Caki2 (cell line): ENCODE data around the gene SORBS2. TPM values are rescaled to one million over a fixed set of nuclear protein-coding genes. Genes with fewer than 3 reads are reported as not detected.
A peak's percentile ranks its signal among the peaks of the same experiment; 100 is the strongest.

Experiments used
- DNase-seq: peaks from one replicate; pipeline ENCODE4 v3.0.0-alpha.2; 2015; ENCODE audit warnings: low read depth
- in situ Hi-C: cut with HindIII; loops from 2 replicates; pipeline ENCODE4 v1.10.0; 2016; ENCODE audit warnings: low sequenced_read_pairs, low pct_unique_long_range_greater_than_20kb, mixed read lengths
- total RNA-seq: library from RNA; depleted of rRNA; stranded (reverse); fragments of >200 nt; shearing (Covaris generic); gene quantifications from 2 replicates; pipeline ENCODE4 v1.2.3, GENCODE V29; 2014; ENCODE audit warnings: low replicate concordance

SORBS2 gene
- total RNA-seq, 1 experiment from 2014 or later = 12.8 TPM

DNA sequence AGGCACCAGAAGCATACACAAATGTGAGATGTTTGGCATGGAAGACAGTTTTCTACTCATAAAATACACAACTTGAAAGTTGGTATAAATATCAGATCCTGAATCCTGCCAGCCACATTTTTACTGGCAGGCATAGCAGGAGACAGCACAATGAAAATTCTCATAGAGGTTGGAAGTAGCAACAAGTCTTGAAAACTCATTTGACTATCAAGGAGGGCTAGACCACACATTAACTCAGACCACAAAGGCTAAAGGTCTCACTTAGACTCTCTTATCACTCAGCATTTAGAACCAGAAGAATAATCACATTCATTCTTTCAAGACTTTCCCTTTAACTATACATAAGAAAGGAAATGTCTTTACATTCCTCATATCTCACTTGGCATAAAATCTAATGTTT, 56.5 kb downstream of the SORBS2 start:
- in situ Hi-C loops = no loop called here
- DNase-seq = no peak

DNA sequence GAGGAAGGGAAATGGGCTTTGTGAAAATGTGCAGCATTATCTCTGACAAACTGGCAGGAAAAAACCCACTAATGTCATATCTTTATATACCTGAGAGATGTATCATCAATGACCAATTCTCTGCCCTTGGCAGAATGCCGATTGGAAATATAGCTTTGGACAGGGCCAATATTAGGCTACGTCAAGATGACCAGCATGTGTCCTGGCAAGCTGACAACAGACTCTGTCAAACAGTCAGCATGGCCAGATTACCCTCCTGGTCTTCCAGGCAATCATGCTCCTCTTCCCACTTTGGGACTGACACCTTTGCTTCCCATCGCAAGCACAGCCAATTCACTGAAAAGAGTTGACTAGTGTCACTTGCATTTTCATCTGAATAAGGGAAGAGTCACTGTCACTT, 57.0 kb downstream of the SORBS2 start:
- no peak for DNase-seq
- in situ Hi-C loops = no loop called here

DNA sequence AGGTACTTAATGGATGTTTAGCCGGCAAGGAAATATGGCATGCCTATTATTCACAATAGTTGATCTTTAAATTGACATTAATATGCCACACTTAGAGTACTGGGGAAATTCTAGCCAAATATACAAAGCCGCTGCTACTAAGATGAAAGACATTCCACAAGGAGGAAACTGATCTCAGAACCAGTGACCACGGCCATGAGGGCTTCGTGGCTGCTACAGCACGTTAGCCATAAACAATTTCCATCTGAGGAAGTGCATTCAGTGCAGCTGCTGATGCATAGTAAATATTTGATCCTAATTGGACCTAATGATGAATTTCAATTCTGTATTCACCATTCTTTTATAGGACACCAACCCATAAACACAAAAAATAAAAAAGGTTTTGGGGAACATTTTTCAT, 59.1 kb downstream of the SORBS2 start:
- DNase-seq = no peak

DNA sequence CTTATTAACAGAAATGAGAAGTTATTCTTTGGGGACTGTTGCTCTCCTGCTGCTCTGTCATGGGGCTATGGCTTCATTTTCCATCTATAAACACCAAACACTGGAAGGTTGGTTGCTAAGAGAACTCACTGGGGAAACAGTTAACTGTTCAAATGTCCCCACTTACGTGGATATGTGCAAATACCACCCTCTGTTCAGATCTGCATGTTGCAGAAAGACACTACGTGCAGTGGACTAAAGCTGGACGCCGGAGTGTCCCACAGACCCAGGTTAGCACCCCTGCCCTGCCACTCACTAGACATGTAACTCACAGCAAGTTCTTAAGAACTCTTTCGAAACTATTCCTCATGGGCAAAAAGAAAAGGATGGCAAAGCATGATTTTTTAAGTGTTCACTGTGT, 62.1 kb downstream of the SORBS2 start:
- DNase-seq = no peak
- in situ Hi-C loops = no loop called here

More for the DNA sequence above, 59.1 kb downstream of the SORBS2 start:
- in situ Hi-C loops = no loop called here

GRCh38 chr4:185748901-185749390, 63.0 kb downstream of the SORBS2 start:
- in situ Hi-C loops = no loop called here
- DNase-seq = no peak

- DNase-seq = no peak
- in situ Hi-C loops = no loop called here
Measured at GRCh38 chr4:185745891-185746290, 66.1 kb downstream of the SORBS2 start.

- in situ Hi-C loops = no loop called here
- no peak for DNase-seq
Measured at GRCh38 chr4:185744946-185745345, 67.0 kb downstream of the SORBS2 start.

- DNase-seq = no peak
- in situ Hi-C loops = no loop called here
Measured at GRCh38 chr4:185744488-185744862, 67.5 kb downstream of the SORBS2 start.

DNA sequence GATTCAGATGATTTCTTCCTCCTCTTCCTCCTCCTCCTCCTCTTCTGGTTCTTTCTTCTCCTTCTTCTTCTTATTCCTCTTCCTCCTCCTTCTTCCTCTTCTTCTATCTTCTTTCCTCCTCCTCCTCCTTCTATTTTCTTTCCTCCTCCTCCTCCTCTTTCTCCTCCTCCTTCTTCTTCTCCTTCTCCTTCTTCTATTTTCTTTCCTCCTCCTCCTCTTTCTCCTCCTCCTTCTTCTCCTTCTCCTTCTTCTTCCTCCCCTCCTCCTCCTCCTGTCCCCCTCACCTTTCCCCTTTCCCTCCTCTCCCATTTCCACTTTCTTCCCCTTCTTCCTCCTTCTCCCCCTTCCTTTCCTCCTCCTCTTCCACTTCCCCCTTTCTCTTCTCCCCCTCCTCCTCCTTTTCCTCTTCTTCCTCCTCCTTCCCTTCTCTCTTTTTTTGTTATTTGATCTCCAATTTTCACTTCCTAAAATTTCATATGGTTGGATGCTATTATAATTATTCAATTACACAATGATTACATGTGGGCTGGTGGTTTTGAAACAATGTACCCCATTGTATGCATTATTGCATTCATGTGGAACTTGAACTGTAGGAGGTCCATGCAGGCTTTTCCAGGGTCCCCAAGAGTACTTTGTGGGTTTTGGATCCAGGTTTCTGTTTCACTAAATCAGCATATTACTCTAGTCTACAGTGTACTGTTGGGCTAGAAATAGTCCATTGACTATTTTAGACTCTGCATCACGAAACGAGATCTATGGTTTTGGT, 68.1 kb downstream of the SORBS2 start:
- DNase-seq = no peak
- in situ Hi-C loops = no loop called here

GRCh38 chr4:185742766-185743165, 69.2 kb downstream of the SORBS2 start:
- in situ Hi-C loops = no loop called here
- DNase-seq = peak; percentile 11

- no peak for DNase-seq
- in situ Hi-C loops = no loop called here
Measured at GRCh38 chr4:185741795-185742194, 70.2 kb downstream of the SORBS2 start.

- DNase-seq = no peak
- in situ Hi-C loops = no loop called here
Measured at GRCh38 chr4:185740471-185740873, 71.5 kb downstream of the SORBS2 start.

DNA sequence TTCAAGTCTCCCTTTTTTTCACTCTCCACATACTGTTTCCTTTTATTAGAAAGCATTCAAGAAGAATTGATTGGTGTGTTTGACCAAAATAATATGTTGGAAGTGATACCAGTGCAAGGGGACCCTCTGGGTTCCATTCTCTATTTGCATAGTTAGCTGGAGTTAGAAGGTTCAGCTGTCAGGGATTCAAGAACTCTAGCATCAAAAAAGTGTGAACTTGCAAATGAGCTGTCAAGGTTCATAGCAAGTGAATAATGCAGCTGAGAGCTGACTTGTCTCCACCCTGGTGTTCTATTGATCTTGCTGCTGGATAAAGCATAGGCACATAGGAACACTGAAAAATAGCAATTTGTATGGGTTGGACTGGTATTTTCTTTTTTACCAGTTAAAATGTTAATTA, 73.2 kb downstream of the SORBS2 start:
- in situ Hi-C loops = no loop called here
- no peak for DNase-seq

DNA sequence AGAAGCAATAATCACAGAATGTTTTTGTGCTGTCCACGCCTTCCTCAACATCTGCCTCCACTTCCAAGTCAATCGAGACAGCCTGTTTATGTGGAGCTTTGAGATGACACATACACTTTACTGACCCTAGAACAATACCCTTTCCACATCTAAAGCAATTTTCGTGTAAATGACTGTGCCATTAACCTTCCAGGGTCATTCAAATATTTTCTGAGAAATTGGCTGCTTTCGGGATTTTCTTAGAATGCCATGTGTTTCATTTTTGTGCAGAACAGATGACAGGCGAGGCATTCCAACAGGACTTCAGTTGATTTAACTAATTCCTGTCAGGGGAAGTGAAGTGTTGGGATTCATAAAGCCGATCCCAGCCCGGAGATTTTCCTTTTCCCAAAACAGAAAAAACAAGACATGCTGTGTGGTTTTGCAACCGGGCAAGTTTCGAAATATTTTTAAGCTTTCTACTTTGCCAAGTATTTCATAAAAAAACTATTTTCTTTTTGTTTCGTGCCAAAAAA, 73.9 kb downstream of the SORBS2 start:
- in situ Hi-C loops = no loop called here
- DNase-seq = no peak

DNA sequence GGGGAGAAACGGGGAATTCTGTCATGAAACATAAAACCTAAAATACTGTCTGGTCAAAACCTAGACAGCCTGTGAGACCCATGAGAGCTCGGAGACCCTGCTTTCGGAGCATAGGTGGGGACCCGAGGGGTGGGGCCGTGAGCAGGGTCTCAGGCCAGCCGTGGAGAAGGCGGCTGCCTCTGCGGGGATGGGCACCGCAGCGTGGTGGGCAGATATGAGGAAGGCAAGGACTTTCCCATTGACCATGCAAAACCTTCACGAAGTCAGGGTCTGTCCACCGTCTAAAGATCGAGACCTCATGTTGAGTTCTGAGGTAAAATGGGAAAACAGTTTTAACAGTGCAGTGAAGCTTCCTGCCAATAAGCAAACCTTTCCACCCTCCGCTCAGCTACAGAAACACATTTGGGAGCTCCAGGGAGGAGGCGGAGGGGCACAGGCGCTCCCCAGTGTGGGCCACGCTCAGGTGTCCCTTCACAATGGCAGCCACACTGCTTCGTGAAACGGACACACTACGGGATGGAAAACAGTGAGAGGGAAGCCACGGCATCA, 74.4 kb downstream of the SORBS2 start:
- in situ Hi-C loops = no loop called here
- DNase-seq = no peak

- no peak for DNase-seq
- in situ Hi-C loops = no loop called here
Measured at GRCh38 chr4:185736882-185737281, 75.1 kb downstream of the SORBS2 start.

GRCh38 chr4:185735866-185736400, 76.1 kb downstream of the SORBS2 start:
- DNase-seq = no peak
- in situ Hi-C loops = no loop called here

GRCh38 chr4:185734930-185735329, 77.1 kb downstream of the SORBS2 start:
- in situ Hi-C loops = no loop called here
- DNase-seq = no peak

DNA sequence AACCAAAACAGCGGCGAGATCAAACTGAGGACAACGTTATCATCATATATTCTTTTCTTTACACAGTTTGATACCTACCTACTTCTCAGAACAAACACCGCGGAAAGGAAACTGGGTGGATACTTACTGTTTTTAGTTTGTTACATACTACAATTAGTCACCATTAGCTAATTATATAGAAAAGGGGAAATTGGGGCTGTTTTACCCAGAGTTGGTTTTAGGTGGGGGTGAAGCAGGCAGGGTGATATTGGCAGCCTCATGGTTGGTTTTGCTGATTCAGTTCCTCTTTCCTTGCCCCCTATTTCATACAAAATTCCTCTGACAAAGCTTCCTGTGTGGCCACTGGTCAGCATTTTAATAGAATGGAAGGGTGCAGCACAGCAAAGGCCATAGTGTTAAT, 77.8 kb downstream of the SORBS2 start:
- DNase-seq = no peak
- in situ Hi-C loops = no loop called here
